ENCODE measurements around the gene HCN4.

Gene HCN4

GRCh38 chr15:73378089-73378488, 9.3 kb upstream of the HCN4 start:
- no peak for DNase-seq

GRCh38 chr15:73375755-73376305, 7.1 kb upstream of the HCN4 start:
- no peak for DNase-seq

- DNase-seq = no peak
These were observed 6.3 kb upstream of the HCN4 start for GRCh38 chr15:73375012-73375411.

GRCh38 chr15:73374604-73375003, 5.8 kb upstream of the HCN4 start:
- DNase-seq = no peak

- no peak for DNase-seq
These were observed 4.5 kb upstream of the HCN4 start for GRCh38 chr15:73373221-73373620.

DNA sequence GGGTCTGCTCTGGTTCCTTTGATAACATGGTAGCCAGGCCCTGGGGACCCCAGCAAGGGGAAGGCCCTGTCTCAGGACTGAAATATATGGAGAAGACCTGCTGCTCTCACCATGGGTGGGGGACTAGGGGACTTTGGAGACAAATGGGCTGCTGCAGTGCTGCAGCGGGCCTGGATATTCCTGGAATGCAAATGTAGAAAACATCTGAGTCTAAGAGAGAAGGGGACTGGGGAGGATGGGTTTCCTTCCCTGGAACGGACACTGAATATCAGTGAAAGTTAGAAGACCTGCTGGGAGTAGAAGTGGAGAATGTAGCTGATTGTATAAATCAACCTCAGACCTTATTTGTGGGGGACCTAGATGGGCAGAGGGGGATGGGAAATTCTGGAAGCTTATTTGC, 3.1 kb upstream of the HCN4 start:
- no peak for DNase-seq

GRCh38 chr15:73370151-73370550, 1.4 kb upstream of the HCN4 start:
- DNase-seq = no peak

GRCh38 chr15:73369154-73369694, 466 bp upstream of the HCN4 start:
- DNase-seq = no peak

DNA sequence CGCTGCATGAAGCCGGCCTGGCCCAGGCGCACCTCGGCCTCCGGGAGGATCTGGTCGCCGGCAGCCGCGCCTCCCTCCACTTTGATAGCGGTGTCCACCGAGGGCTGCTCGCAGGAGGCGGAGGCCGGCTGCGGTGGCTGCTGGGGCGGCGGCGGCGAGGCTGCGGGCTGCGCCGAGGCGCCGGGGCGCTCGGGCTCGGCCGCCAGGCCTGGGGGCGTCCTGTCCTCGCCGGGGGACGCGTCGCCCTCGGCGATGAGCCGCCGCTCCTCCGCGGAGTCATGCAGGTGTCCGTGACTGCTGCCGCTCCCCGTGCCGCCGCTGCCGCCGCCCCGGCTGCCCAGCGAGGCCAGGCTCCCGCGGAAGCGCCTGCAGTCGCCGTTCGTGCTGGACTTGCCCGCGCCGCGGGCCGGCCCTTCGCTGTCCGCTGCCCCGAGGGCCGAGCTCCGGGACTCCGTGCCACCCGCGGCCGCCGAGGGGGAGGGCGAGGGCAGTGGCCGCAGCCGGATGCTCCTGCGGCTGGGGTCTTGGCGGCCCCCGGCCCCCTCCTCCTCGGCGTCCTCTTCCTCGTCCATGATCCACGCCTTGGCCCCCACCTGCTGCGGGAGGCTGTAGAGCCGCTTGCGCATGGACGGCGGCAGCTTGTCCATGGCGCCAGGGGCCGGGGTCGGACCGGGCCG, 996 bp downstream of the HCN4 start:
- DNase-seq = no peak

DNA sequence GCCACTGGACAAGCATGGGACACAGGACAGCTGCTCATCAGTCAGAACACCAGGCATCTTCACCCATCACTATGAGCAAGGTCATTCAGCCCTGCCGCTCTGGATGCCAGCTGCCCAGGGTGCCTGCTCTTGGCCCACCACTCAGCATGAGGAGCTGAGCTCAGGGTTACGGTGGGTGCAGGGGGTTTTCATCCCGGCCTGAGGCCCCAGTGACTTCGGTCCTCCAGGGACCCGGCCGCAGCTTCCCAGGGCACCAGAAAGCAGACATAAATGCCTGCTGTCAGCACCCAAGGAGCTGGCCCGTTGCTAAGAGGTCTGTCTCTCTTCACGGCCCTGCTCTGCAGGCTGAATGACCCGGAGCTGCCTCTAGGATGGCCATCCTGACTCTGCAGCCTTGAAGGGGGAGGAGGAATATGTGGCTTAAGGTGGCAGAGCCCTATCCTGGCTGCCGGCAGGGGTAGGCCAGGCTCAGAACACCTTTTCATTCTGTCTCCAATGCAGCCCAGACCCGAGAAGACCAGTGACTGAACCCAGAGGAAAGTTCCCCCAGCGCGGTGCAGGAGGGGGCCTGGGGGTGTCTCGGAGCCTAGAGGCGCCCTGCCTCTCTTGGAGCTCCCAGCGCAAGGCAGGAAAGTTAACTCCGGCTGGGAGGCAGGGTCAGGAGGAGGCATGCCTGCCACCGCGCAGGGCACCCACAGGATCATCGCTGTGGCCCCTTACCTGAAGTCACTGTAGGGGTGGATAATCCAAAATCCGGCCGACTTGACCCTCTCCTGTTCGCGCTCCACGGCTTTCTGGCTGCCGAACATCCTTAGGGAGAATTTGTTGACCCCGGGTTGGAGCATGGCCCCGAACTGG, 1.8 kb downstream of the HCN4 start:
- DNase-seq = no peak

- DNase-seq = no peak
These were observed 4.7 kb downstream of the HCN4 start for GRCh38 chr15:73364070-73364469.

GRCh38 chr15:73362900-73363299, 5.9 kb downstream of the HCN4 start:
- no peak for DNase-seq

GRCh38 chr15:73361337-73361736, 7.4 kb downstream of the HCN4 start:
- DNase-seq = no peak

GRCh38 chr15:73359651-73360050, 9.1 kb downstream of the HCN4 start:
- DNase-seq = no peak

GRCh38 chr15:73357999-73358665, 10.6 kb downstream of the HCN4 start:
- no peak for DNase-seq

- DNase-seq = no peak
These were observed 13.0 kb downstream of the HCN4 start for GRCh38 chr15:73355612-73356265.

- DNase-seq = no peak
These were observed 14.5 kb downstream of the HCN4 start for GRCh38 chr15:73354241-73354640.

GRCh38 chr15:73353734-73354133, 15.0 kb downstream of the HCN4 start:
- DNase-seq = no peak

DNA sequence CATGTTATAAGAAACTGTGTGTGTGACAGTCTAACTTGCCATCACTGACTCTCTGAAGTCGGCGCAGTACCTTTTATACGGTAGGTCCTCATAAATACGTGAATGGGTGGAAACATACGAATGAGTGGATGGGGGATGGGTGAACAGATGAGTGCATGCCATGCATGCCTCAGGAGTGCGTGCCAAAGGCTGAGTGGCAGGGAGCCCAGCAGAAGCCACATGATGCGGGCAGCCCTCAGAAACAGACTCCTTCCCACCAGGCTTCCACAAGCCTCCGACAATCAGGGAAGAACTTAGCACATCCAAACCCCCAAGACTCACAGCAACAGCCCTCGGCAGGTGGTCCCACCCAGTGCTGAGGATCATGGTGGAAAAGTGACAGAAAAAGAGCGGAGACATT, 16.7 kb downstream of the HCN4 start:
- DNase-seq = no peak

DNA sequence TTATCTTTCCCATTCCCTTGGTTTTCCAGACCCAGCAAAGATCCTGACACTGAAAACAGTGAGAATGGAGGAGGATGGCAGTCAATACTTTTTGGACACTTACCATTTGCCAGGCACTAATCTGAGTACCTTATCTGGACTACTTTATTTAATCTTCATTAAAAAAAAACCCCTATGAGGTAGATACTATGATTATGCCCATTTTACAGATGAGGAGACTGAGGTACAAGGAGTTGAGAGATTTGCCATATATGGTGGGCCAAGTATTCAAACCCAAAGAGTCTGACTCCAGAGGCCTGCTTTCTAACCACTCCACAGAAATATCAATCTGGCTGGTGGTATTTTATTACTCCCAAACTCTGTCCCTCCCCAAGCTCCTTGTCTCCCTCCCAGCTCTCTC, 19.6 kb downstream of the HCN4 start:
- no peak for DNase-seq

- DNase-seq = no peak
These were observed 21.9 kb downstream of the HCN4 start for GRCh38 chr15:73346735-73347312.

DNA sequence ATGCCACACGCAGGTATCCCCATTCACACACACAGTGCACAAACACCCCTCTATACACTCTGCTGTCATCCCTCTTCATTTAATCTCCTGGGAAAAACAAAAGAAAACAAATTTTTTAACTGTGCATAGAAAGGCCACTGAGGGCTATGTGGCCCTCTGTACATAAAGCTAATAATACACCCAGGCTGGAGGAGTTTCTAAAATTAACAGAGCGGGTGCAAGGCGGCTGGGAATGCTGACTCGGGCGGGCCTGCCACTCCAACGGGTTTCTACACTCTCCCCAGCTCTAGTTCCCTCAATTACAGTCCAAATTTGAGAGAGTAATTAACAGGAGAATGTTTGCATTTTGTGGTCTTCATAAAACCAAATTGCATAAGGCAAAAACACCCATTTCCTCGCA, 23.1 kb downstream of the HCN4 start:
- no peak for DNase-seq
